ENCODE measurements around the gene ADNP.

- TF ChIP-seq CTCF (conservative IDR thresholded peaks at IDR 0.05; ENCODE audit: low read length) (no peak), EZH2phosphoT487 (IDR thresholded peaks at IDR 0.05; ENCODE audit: borderline replicate concordance, low read depth, low read length) (no peak)
These were observed 65.6 kb downstream of the ADNP start for GRCh38 chr20:50865591-50865990.
